KBM-7 (cell line): ENCODE measurements around the gene ELMO1.

ENCODE experiments used
- DNase-seq: peaks from one replicate; pipeline ENCODE4 v3.0.0-alpha.2; 2015
- in situ Hi-C: fragments of 300-500 bp; cut with MboI; formaldehyde crosslinking; loops from 2 replicates; pipeline ENCODE4 v1.14.3; 2020; ENCODE audit warnings: low sequenced_read_pairs, low pct_unique_long_range_greater_than_20kb, mixed read lengths

Gene ELMO1

GRCh38 chr7:36918591-36918990, 530.1 kb downstream of the ELMO1 start:
- in situ Hi-C loops = no loop called here

GRCh38 chr7:36916619-36917018, 532.0 kb downstream of the ELMO1 start:
- in situ Hi-C loops = no loop called here
- no peak for DNase-seq

More at GRCh38 chr7:36918591-36918990, 530.1 kb downstream of the ELMO1 start:
- no peak for DNase-seq

- DNase-seq = no peak
- in situ Hi-C loops = no loop called here
These were observed 532.5 kb downstream of the ELMO1 start for GRCh38 chr7:36916116-36916515.

- DNase-seq = no peak
- in situ Hi-C loops = no loop called here
These were observed 536.9 kb downstream of the ELMO1 start for GRCh38 chr7:36911788-36912187.

GRCh38 chr7:36910859-36911258, 537.8 kb downstream of the ELMO1 start:
- in situ Hi-C loops = no loop called here
- DNase-seq = no peak

- no peak for DNase-seq
- in situ Hi-C loops = no loop called here
These were observed 538.3 kb downstream of the ELMO1 start for GRCh38 chr7:36910401-36910800.

- in situ Hi-C loops = no loop called here
- DNase-seq = no peak
These were observed 541.6 kb downstream of the ELMO1 start for GRCh38 chr7:36906956-36907635.

- in situ Hi-C loops = no loop called here
- no peak for DNase-seq
These were observed 542.2 kb downstream of the ELMO1 start for GRCh38 chr7:36906448-36906847.

- in situ Hi-C loops = no loop called here
- no peak for DNase-seq
These were observed 542.8 kb downstream of the ELMO1 start for GRCh38 chr7:36905841-36906240.

- in situ Hi-C loops = no loop called here
- DNase-seq = no peak
These were observed 543.9 kb downstream of the ELMO1 start for GRCh38 chr7:36904802-36905201.

GRCh38 chr7:36904101-36904500, 544.6 kb downstream of the ELMO1 start:
- in situ Hi-C loops = no loop called here
- no peak for DNase-seq

- in situ Hi-C loops = no loop called here
- no peak for DNase-seq
These were observed 547.5 kb downstream of the ELMO1 start for GRCh38 chr7:36900988-36901710.

GRCh38 chr7:36898186-36898585, 550.5 kb downstream of the ELMO1 start:
- in situ Hi-C loops = no loop called here
- DNase-seq = no peak

- in situ Hi-C loops = no loop called here
- no peak for DNase-seq
These were observed 551.6 kb downstream of the ELMO1 start for GRCh38 chr7:36896956-36897590.

GRCh38 chr7:36896418-36896817, 552.2 kb downstream of the ELMO1 start:
- no peak for DNase-seq

GRCh38 chr7:36895192-36895591, 553.5 kb downstream of the ELMO1 start:
- no peak for DNase-seq
- in situ Hi-C loops = no loop called here

More at GRCh38 chr7:36896418-36896817, 552.2 kb downstream of the ELMO1 start:
- in situ Hi-C loops = no loop called here

GRCh38 chr7:36894190-36894589, 554.5 kb downstream of the ELMO1 start:
- no peak for DNase-seq
- in situ Hi-C loops = no loop called here

GRCh38 chr7:36889182-36889581, 559.5 kb downstream of the ELMO1 start:
- no peak for DNase-seq
- in situ Hi-C loops = no loop called here

- in situ Hi-C loops = no loop called here
- DNase-seq = no peak
These were observed 560.7 kb downstream of the ELMO1 start for GRCh38 chr7:36887969-36888368.

GRCh38 chr7:36887233-36887632, 561.4 kb downstream of the ELMO1 start:
- in situ Hi-C loops = no loop called here

More at GRCh38 chr7:36887233-36887632, 561.4 kb downstream of the ELMO1 start:
- DNase-seq = no peak
